A673 (cell line): ENCODE measurements around the gene C12orf76.
"Not testable (repeated sequence)": the region's sequence is repeated elsewhere in the genome, so short reads cannot be mapped to it uniquely, and the experiment has no call there.

Experiments
- EZH2 ChIP-seq: fragments of 200-600 bp; sonication (generic); IDR thresholded peaks from 2 replicates; pipeline ENCODE4 v1.6.1; 2017; ENCODE audit warnings: borderline replicate concordance, low read depth, mild to moderate bottlenecking, mixed read lengths, antibody characterized with exemption, low read length; ENCODE audit not compliant: poor library complexity, severe bottlenecking
- TF ChIP-seq, protein P1 (sequence below): fragments of 300-800, 200-600 bp; sonication (generic); conservative IDR thresholded peaks from 2 replicates; pipeline ENCODE4 v1.5.1; 2017; ENCODE audit warnings: low read depth, mild to moderate bottlenecking, antibody characterized with exemption, low read length, moderate library complexity, mixed read lengths

DNA sequence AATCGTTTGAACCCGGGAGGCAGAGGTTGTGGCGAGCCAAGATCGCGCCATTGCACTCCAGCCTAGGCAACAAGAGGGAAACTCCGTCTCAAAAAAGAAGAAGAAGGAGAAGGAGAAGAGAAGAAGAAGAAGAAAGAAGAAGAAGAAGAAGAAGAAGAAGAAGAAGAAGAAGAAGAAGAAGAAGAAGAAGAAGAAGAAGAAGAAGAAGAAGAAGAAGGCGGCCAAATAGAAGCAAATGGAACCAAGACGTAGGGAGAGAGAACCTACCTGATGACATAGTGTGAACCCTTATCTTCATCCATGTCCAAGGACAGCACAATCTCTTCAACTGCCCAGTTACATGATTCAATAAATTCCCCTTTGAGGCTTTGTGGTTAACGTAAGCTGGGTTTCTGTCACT lies 19.8 kb upstream of the C12orf76 start:
- TF ChIP-seq, protein P1, sequence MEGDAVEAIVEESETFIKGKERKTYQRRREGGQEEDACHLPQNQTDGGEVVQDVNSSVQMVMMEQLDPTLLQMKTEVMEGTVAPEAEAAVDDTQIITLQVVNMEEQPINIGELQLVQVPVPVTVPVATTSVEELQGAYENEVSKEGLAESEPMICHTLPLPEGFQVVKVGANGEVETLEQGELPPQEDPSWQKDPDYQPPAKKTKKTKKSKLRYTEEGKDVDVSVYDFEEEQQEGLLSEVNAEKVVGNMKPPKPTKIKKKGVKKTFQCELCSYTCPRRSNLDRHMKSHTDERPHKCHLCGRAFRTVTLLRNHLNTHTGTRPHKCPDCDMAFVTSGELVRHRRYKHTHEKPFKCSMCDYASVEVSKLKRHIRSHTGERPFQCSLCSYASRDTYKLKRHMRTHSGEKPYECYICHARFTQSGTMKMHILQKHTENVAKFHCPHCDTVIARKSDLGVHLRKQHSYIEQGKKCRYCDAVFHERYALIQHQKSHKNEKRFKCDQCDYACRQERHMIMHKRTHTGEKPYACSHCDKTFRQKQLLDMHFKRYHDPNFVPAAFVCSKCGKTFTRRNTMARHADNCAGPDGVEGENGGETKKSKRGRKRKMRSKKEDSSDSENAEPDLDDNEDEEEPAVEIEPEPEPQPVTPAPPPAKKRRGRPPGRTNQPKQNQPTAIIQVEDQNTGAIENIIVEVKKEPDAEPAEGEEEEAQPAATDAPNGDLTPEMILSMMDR, result not testable (repeated sequence)
- not testable (repeated sequence) for TF ChIP-seq EZH2
